Muscle layer of duodenum (tissue), 2 donors: Measurements from ENCODE around the gene MAPRE3.

Experiments used
- H3K27ac ChIP-seq: one replicate; pipeline ENCODE4 v1.7.0; 2013; ENCODE audit warnings: mild to moderate bottlenecking, low read length
- H3K27me3 ChIP-seq: one replicate; pipeline ENCODE4 v1.7.0; 2013; ENCODE audit warnings: low read depth, mild to moderate bottlenecking, control low read depth, low read length
- H3K36me3 ChIP-seq, 2 donors: one replicate each; pipeline ENCODE4 v1.7.0; 2013; ENCODE audit warnings: low read length in 2 of 2, control low read depth in 1 of 2, mild to moderate bottlenecking in 1 of 2; ENCODE audit not compliant: insufficient read depth in 2 of 2, control insufficient read depth in 1 of 2
- H3K4me1 ChIP-seq, 2 donors: one replicate each; pipeline ENCODE4 v1.7.0; 2013; ENCODE audit warnings: low read length in 2 of 2, mild to moderate bottlenecking in 2 of 2, control low read depth in 1 of 2, moderate library complexity in 1 of 2; ENCODE audit not compliant: insufficient read depth in 2 of 2, control insufficient read depth in 1 of 2
- H3K4me3 ChIP-seq, 2 donors: one replicate each; pipeline ENCODE4 v1.7.0; 2013; ENCODE audit warnings: low read length in 2 of 2, low read depth in 1 of 2, mild to moderate bottlenecking in 1 of 2
- H3K9me3 ChIP-seq, 2 donors: one replicate each; pipeline ENCODE4 v1.7.0; 2013; ENCODE audit warnings: low read length in 2 of 2, control low read depth in 1 of 2, mild to moderate bottlenecking in 1 of 2; ENCODE audit not compliant: control insufficient read depth in 1 of 2
- donor health status: healthy.

MAPRE3 gene

GRCh38 chr2:27019931-27020855, 49.8 kb downstream of the MAPRE3 start:
- Histone ChIP-seq H3K4me1 (peaks cover 10% of the 10 kb centered on the region in 2 donors), H3K27me3 (no peaks in the 10 kb centered on the region), H3K27ac (no peak overlapping the region), H3K4me3 (no peak overlapping the region), H3K9me3 (no peaks in the 10 kb centered on the region), H3K36me3 (peaks cover 6 to 19% of the 10 kb centered on the region in 2 donors)

- peaks cover 7 to 31% of the 10 kb centered on the region in 2 donors for H3K36me3 ChIP-seq
- H3K27ac ChIP-seq: no peak overlapping the region
- no peaks in the 10 kb centered on the region for H3K27me3 ChIP-seq
- peaks cover 5% of the 10 kb centered on the region in 2 donors for H3K4me1 ChIP-seq
- no peak overlapping the region for H3K4me3 ChIP-seq
- no peaks in the 10 kb centered on the region for H3K9me3 ChIP-seq
Observed at GRCh38 chr2:27021253-27022049, 51.0 kb downstream of the MAPRE3 start.

GRCh38 chr2:27023740-27024139, 53.3 kb downstream of the MAPRE3 start:
- H3K36me3 ChIP-seq: peaks cover 14 to 40% of the 10 kb centered on the region in 2 donors
- no peaks in the 10 kb centered on the region for H3K9me3 ChIP-seq
- no peaks in the 10 kb centered on the region for H3K27me3 ChIP-seq
- H3K4me3 ChIP-seq: no peak overlapping the region
- no peak overlapping the region for H3K27ac ChIP-seq
- peaks cover 5% of the 10 kb centered on the region in 2 donors for H3K4me1 ChIP-seq

- no peaks in the 10 kb centered on the region for H3K27me3 ChIP-seq
- H3K4me3 ChIP-seq: no peak overlapping the region
- no peaks in the 10 kb centered on the region for H3K9me3 ChIP-seq
- H3K4me1 ChIP-seq: peaks cover 5% of the 10 kb centered on the region in 2 donors
- H3K36me3 ChIP-seq: peaks cover 14 to 40% of the 10 kb centered on the region in 2 donors
- no peak overlapping the region for H3K27ac ChIP-seq
Observed at GRCh38 chr2:27024188-27024587, 53.8 kb downstream of the MAPRE3 start.

- Histone ChIP-seq H3K27ac (no peak overlapping the region), H3K4me1 (peaks cover 5% of the 10 kb centered on the region in 2 donors), H3K27me3 (no peaks in the 10 kb centered on the region), H3K36me3 (peaks cover 14 to 40% of the 10 kb centered on the region in 2 donors), H3K9me3 (no peaks in the 10 kb centered on the region), H3K4me3 (no peak overlapping the region)
Observed at GRCh38 chr2:27024812-27025211, 54.4 kb downstream of the MAPRE3 start.

- H3K27ac ChIP-seq: no peak overlapping the region
- H3K27me3 ChIP-seq: no peaks in the 10 kb centered on the region
- H3K36me3 ChIP-seq: peaks cover 14 to 40% of the 10 kb centered on the region in 2 donors
- no peaks in the 10 kb centered on the region for H3K9me3 ChIP-seq
- no peak overlapping the region for H3K4me3 ChIP-seq
- peaks cover under 1 to 4% of the 10 kb centered on the region in 2 donors for H3K4me1 ChIP-seq
Observed at GRCh38 chr2:27025281-27025800, 54.9 kb downstream of the MAPRE3 start.

GRCh38 chr2:27025861-27026851, 55.7 kb downstream of the MAPRE3 start:
- Histone ChIP-seq H3K36me3 (peaks cover 14 to 40% of the 10 kb centered on the region in 2 donors), H3K9me3 (no peaks in the 10 kb centered on the region), H3K4me3 (no peak overlapping the region)

GRCh38 chr2:27027211-27027651, 56.8 kb downstream of the MAPRE3 start:
- Histone ChIP-seq H3K36me3 (peaks cover 14 to 40% of the 10 kb centered on the region in 2 donors), H3K27me3 (no peaks in the 10 kb centered on the region)

More at GRCh38 chr2:27025861-27026851, 55.7 kb downstream of the MAPRE3 start:
- Histone ChIP-seq H3K27me3 (no peaks in the 10 kb centered on the region), H3K4me1 (no peaks in the 10 kb centered on the region), H3K27ac (no peak overlapping the region)

GRCh38 chr2:27029051-27029450, 58.6 kb downstream of the MAPRE3 start:
- peaks cover 4 to 7% of the 10 kb centered on the region in 2 donors for H3K4me1 ChIP-seq
- peaks cover 9 to 28% of the 10 kb centered on the region in 2 donors for H3K36me3 ChIP-seq
- H3K9me3 ChIP-seq: no peaks in the 10 kb centered on the region
- no peak overlapping the region for H3K4me3 ChIP-seq
- H3K27me3 ChIP-seq: no peaks in the 10 kb centered on the region
- H3K27ac ChIP-seq: no peak overlapping the region

More at GRCh38 chr2:27027211-27027651, 56.8 kb downstream of the MAPRE3 start:
- Histone ChIP-seq H3K4me1 (no peaks in the 10 kb centered on the region), H3K27ac (no peak overlapping the region), H3K9me3 (no peaks in the 10 kb centered on the region), H3K4me3 (no peak overlapping the region)

GRCh38 chr2:27032495-27033252, 62.2 kb downstream of the MAPRE3 start, which contains the start of gene TMEM214:
TMEM214 (plus strand) TSS chr2:27032965; CDS start chr2:27033016, 51 bp downstream.
- Histone ChIP-seq H3K36me3 (peaks cover 27 to 33% of the 10 kb centered on the region in 2 donors), H3K4me1 (peaks cover 8 to 16% of the 10 kb centered on the region in 2 donors), H3K27ac (peak within 1 kb of the TSS; percentile 82), H3K4me3 (peak within 1 kb of the TSS; percentile 84 to 86), H3K27me3 (no peaks in the 10 kb centered on the region), H3K9me3 (no peaks in the 10 kb centered on the region)
